Stomach smooth muscle (tissue), 2 donors: ENCODE measurements around the gene PTCSC3.

Source experiments
- H3K27ac ChIP-seq: one replicate; pipeline ENCODE4 v1.7.0; 2013; ENCODE audit warnings: mild to moderate bottlenecking, low read length, inconsistent platforms
- H3K27me3 ChIP-seq, 2 donors: one replicate each; pipeline ENCODE4 v1.7.0; 2013; ENCODE audit warnings: low read length in 2 of 2; ENCODE audit not compliant: insufficient read depth in 2 of 2, control insufficient read depth in 1 of 2
- H3K36me3 ChIP-seq, 2 donors: one replicate each; pipeline ENCODE4 v1.7.0; 2013; ENCODE audit warnings: low read length in 2 of 2; ENCODE audit not compliant: control insufficient read depth in 2 of 2, insufficient read depth in 2 of 2
- H3K4me1 ChIP-seq: one replicate; pipeline ENCODE4 v1.7.0; 2013; ENCODE audit warnings: low read length; ENCODE audit not compliant: control insufficient read depth, insufficient read depth
- H3K4me3 ChIP-seq, 2 donors: one replicate each; pipeline ENCODE4 v1.7.0; 2013; ENCODE audit warnings: low read length in 2 of 2
- H3K9ac ChIP-seq, 2 donors: one replicate each; pipeline ENCODE4 v1.7.0; 2013; ENCODE audit warnings: low read length in 2 of 2, mild to moderate bottlenecking in 1 of 2
- H3K9me3 ChIP-seq, 2 donors: one replicate each; pipeline ENCODE4 v1.7.0; 2013; ENCODE audit warnings: low read length in 2 of 2; ENCODE audit not compliant: control insufficient read depth in 2 of 2
- donor health status: healthy.
- donor health status: Pancreatic carcinoma.

PTCSC3 gene

DNA sequence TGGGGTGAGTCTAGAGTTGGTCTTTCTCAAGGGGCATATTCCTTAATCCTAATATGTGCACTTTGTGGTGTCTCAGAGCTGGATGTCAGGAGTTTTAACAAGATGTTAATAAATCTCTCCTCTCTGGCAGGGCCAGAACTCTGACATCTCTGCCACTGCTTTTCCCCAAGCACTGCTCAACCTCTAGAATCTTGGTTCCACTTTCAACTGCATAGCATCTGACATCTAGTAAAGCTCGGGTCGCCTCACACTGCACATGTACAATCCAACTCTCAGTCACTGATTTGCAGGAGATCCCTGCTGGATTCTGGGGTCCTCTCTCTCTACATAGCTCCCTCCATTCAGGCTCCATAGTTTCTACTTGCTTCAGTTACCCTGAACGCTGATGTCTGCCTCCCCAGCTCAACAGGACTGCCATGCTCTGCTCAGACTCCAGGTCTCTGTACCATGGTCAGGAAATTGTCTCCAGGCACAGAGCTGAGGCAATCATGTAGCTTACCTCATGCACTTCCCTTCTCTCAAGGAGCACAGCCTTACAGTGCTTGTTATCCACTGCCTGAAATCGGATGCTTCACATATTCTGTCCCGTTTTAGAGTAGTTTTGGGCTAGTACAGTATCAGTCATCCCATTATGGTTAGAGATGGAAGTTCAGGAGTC lies 1.6 kb downstream of the PTCSC3 start:
- Histone ChIP-seq H3K9me3 (no peaks in the 10 kb centered on the region), H3K27me3 (no peaks in the 10 kb centered on the region), H3K4me3 (no peak overlapping the region), H3K4me1 (no peaks in the 10 kb centered on the region), H3K36me3 (no peaks in the 10 kb centered on the region), H3K27ac (no peak overlapping the region), H3K9ac (no peak overlapping the region)

DNA sequence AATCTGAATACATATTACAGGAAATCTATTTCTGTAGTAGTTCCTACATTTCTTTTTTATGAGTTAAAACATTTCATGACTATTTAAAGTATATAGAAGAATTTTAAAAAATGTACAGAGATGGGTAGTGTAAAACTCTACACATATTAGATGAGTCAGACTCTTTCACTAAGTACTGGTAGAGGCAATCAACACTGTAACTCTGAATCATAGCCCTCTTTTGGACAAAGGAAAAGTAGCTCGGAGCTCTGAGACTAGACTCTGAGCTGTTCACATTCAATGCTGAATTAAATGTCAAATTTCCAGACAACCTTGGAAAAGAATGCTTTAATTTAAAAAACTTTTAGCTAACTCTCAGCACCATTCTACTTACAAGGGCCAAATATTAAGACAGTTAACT lies 3.4 kb downstream of the PTCSC3 start:
- Histone ChIP-seq H3K36me3 (no peaks in the 10 kb centered on the region), H3K27ac (no peak overlapping the region), H3K9ac (no peak overlapping the region), H3K4me3 (no peak overlapping the region), H3K4me1 (no peaks in the 10 kb centered on the region), H3K9me3 (no peaks in the 10 kb centered on the region), H3K27me3 (no peaks in the 10 kb centered on the region)

DNA sequence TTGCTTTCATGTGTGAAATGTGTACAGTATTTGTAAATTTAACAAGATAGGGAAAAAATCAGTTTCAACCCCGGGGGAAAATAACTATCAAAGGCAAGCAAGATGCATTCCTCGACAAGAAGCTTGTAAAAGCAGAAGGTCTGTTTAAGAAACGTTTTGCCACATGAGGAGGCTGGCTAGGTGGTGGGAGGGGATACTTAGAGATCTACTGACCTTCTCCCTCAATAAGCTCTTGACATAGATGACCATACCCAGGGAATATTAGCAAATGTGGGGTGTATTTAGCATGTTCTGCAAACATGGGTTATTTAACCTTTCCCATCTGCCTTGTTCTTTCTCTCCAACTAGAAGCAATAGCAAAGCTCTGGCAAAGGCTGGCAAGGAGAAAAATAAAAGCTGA lies 4.9 kb downstream of the PTCSC3 start:
- Histone ChIP-seq H3K4me3 (no peak overlapping the region), H3K9ac (no peak overlapping the region), H3K4me1 (no peaks in the 10 kb centered on the region), H3K9me3 (no peaks in the 10 kb centered on the region), H3K36me3 (no peaks in the 10 kb centered on the region), H3K27ac (no peak overlapping the region), H3K27me3 (no peaks in the 10 kb centered on the region)

DNA sequence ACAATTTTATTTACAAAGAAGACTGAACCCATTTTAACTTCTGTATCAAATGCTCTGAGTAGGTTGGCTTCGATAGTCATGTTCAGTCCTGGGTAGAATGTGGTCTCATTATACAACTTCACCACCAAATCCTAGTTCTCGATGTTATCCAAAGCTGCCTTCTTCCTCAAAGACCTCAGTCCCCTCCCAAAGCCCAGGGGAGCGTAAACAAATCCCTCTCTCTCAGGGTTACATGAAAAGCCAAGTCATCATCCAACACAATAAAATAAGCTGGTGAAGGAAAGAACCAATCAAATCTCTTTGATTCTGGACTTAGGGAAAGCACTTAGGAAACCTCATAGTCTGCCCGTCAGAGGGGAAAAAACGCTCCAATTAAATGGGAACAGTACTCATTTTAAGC lies 9.1 kb downstream of the PTCSC3 start:
- Histone ChIP-seq H3K9me3 (no peaks in the 10 kb centered on the region), H3K36me3 (no peaks in the 10 kb centered on the region), H3K9ac (no peak overlapping the region), H3K27ac (no peak overlapping the region), H3K27me3 (peaks cover 0 to under 1% of the 10 kb centered on the region in 2 donors), H3K4me1 (no peaks in the 10 kb centered on the region), H3K4me3 (no peak overlapping the region)

DNA sequence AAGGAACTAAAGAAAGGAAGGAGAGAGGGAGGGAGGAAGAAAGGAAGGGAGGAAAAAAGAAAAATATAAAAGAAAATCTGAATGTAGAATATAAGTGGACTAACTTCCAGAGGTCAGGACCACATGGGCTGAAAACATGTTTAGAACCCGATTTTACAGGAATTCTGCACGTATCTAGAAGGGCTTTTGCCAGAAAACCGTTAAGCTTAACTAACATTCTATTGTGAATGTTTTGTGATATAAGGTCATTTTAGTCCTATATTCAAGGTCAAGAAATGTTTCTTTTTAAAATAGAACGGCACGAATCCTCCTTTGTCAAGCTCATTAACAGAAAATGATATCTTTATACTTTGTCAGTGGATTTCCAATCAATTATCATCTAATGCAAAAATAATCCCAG lies 13.1 kb downstream of the PTCSC3 start:
- no peaks in the 10 kb centered on the region for H3K36me3 ChIP-seq
- H3K4me1 ChIP-seq = no peaks in the 10 kb centered on the region
- H3K27ac ChIP-seq = no peak overlapping the region
- H3K27me3 ChIP-seq = peaks cover 0 to 3% of the 10 kb centered on the region in 2 donors
- no peaks in the 10 kb centered on the region for H3K9me3 ChIP-seq
- no peak overlapping the region for H3K4me3 ChIP-seq
- no peak overlapping the region for H3K9ac ChIP-seq

DNA sequence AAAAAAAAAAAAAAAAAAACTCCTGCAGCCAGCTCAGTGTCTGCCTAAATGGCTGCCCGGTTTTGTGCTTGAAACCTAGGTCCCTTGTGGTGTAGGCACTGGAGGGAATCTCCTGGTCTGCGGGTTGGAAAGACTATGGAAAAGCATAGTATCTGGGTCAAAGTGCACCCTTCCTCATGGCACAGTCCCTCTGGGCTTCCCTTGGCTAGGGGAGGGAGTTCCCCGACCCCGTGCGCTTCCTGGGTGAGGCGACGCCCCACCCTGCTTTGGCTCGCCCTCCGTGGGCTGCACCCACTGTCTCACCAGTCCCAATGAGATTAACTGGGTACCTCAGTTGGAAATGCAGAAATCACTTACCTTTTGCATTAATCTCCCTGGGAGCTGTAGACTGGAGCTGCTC lies 14.3 kb downstream of the PTCSC3 start:
- Histone ChIP-seq H3K27me3 (peaks cover 0 to 3% of the 10 kb centered on the region in 2 donors), H3K4me3 (no peak overlapping the region), H3K27ac (no peak overlapping the region), H3K36me3 (no peaks in the 10 kb centered on the region), H3K9ac (no peak overlapping the region), H3K4me1 (no peaks in the 10 kb centered on the region), H3K9me3 (no peaks in the 10 kb centered on the region)

DNA sequence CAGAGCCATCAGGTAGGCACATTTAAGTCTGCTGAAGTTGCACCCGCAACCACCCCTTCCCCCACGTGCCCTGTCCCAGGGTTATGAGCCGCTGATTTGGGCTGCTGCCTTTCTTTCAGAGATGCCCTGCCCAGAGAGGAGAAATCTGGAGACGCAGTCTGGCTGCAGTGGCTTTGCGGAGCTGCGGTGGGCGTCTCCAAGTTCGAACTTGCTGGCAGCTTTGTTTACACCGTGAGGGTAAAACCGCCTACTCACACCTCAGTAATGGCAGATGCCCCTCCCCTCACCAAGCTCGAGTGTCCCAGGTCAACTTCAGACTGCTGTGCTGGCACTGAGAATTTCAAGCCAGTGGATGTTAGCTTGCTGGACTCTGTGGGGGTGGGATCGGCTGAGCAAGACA lies 14.7 kb downstream of the PTCSC3 start:
- no peak overlapping the region for H3K4me3 ChIP-seq

DNA sequence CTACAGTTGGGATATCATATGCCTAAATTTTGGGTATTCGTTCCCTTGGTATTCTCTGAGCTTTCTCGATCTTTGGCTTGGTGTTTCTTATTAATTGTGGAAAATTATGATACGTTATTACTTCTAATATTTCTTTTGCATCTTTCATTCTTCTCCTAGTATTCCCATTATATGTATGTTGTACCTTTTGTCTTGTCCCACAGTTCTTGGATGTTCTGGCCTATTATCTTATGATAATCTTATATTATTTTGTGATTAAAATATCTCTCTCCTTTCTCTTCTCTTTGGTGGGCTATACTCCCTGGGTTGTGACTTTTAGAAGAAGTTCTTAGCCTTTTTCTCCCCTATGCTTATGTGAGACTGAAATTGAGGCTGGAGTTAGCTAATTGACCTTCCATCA lies 25.2 kb downstream of the PTCSC3 start:
- Histone ChIP-seq H3K9ac (no peak overlapping the region), H3K9me3 (peaks cover 2 to 6% of the 10 kb centered on the region in 2 donors), H3K4me3 (no peak overlapping the region), H3K4me1 (no peaks in the 10 kb centered on the region), H3K27me3 (no peaks in the 10 kb centered on the region), H3K36me3 (no peaks in the 10 kb centered on the region), H3K27ac (no peak overlapping the region)

More for the DNA sequence above, 14.7 kb downstream of the PTCSC3 start:
- H3K27ac ChIP-seq = no peak overlapping the region
- no peaks in the 10 kb centered on the region for H3K36me3 ChIP-seq
- peaks cover 0 to 3% of the 10 kb centered on the region in 2 donors for H3K27me3 ChIP-seq
- H3K9me3 ChIP-seq = no peaks in the 10 kb centered on the region
- H3K4me1 ChIP-seq = no peaks in the 10 kb centered on the region
- no peak overlapping the region for H3K9ac ChIP-seq

DNA sequence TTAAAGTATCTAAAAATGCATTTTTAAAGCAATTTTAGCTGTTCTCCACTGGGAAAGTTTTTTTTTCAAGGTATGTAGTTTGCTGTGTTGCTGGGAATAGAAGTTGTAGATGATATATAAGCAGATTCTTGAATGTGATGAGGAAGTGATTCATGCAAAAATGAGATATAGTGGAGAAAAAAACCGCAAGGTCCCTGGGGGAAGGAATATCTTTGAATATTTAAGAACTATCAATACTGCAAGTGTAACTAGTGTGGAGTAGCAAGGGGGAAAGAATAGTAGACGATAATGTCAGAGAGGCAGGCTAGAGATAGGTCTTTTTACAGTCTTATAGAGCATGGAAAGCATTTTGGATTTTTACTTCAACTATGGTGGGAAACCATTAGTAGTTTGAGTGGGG lies 42.5 kb downstream of the PTCSC3 start:
- Histone ChIP-seq H3K27ac (no peak overlapping the region), H3K9ac (no peak overlapping the region), H3K36me3 (no peaks in the 10 kb centered on the region), H3K4me3 (no peak overlapping the region), H3K9me3 (no peaks in the 10 kb centered on the region), H3K27me3 (no peaks in the 10 kb centered on the region), H3K4me1 (no peaks in the 10 kb centered on the region)

DNA sequence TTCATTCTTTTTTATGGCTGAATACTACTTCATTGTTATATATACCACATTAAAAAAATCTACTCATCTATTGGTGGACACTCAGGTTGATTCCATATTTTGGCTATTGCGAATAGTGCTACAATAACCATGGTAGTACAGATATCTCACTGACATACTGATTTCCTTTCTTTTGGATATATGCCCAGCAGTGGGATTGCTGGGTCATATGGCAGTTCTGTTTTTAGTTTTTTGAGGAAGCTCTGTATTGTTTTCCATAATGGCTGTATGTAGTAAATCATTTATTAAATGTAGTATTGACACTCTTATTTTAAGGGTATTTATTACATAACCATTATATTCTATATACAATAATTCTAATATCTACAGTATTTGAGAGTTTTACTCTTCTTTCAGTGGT lies 43.7 kb downstream of the PTCSC3 start:
- Histone ChIP-seq H3K9me3 (no peaks in the 10 kb centered on the region), H3K27me3 (no peaks in the 10 kb centered on the region), H3K27ac (no peak overlapping the region), H3K4me3 (no peak overlapping the region), H3K4me1 (no peaks in the 10 kb centered on the region), H3K36me3 (no peaks in the 10 kb centered on the region), H3K9ac (no peak overlapping the region)

DNA sequence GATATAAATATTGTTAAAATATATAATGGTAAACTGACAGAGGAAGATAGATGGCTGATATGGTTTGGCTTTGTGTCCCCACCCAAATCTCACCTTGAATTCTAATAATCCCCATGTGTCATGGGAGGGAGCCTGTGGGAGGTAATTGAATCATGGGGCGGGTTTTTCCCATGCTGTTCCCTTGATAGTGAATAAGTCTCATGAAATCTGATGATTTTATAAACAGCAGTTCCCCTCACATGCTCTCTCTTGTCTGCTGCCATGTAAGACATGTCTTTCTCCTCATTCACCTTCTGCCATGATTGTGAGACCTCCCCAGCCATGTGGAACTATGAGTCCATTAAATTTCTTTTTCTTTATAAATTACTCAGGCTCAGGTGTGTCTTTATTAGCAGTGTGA lies 46.3 kb downstream of the PTCSC3 start:
- Histone ChIP-seq H3K36me3 (no peaks in the 10 kb centered on the region), H3K9me3 (peaks cover 3 to 5% of the 10 kb centered on the region in 2 donors), H3K9ac (no peak overlapping the region), H3K27me3 (no peaks in the 10 kb centered on the region), H3K4me1 (no peaks in the 10 kb centered on the region), H3K4me3 (no peak overlapping the region), H3K27ac (no peak overlapping the region)
